BLaER1 treated with 17β-estradiol and CSF1 and Interleukin-3, amounts not matched to agents 10 nM and 100 nM (cell line): Measurements from ENCODE around the gene BRME1.

Source experiments
- H3K27ac ChIP-seq, 11 experiments: shearing (Covaris generic); formaldehyde crosslinking; 2 replicates each; pipeline ENCODE4 v1.8.1; 2022
- H3K27me3 ChIP-seq, 11 experiments: shearing (Covaris generic); formaldehyde crosslinking; 2 replicates each; pipeline ENCODE4 v1.8.1; 2022
- H3K36me3 ChIP-seq, 11 experiments: shearing (Covaris generic); formaldehyde crosslinking; 2 replicates each; pipeline ENCODE4 v1.8.1; 2022
- H3K4me1 ChIP-seq, 10 experiments: shearing (Covaris generic); formaldehyde crosslinking; 2 replicates each; pipeline ENCODE4 v1.8.1; 2022
- H3K4me2 ChIP-seq, 11 experiments: shearing (Covaris generic); formaldehyde crosslinking; 2 replicates each; pipeline ENCODE4 v1.8.1; 2022
- H3K4me3 ChIP-seq, 10 experiments: shearing (Covaris generic); formaldehyde crosslinking; 2 replicates each; pipeline ENCODE4 v1.8.1; 2022
- H3K9ac ChIP-seq, 11 experiments: shearing (Covaris generic); formaldehyde crosslinking; 2 replicates each; pipeline ENCODE4 v1.8.1; 2022
- H3K9me3 ChIP-seq, 11 experiments: shearing (Covaris generic); formaldehyde crosslinking; replicated peaks in 1 of 11; 2 replicates each; pipeline ENCODE4 v1.8.1; 2022
- H4K20me1 ChIP-seq, 11 experiments: shearing (Covaris generic); formaldehyde crosslinking; 2 replicates each; pipeline ENCODE4 v1.8.1; 2022
- Cebpa-rat ChIP-seq, 11 experiments: shearing (Covaris generic); IDR thresholded peaks; 2 replicates each; pipeline ENCODE4 v1.8.1; 2022

Gene BRME1

DNA sequence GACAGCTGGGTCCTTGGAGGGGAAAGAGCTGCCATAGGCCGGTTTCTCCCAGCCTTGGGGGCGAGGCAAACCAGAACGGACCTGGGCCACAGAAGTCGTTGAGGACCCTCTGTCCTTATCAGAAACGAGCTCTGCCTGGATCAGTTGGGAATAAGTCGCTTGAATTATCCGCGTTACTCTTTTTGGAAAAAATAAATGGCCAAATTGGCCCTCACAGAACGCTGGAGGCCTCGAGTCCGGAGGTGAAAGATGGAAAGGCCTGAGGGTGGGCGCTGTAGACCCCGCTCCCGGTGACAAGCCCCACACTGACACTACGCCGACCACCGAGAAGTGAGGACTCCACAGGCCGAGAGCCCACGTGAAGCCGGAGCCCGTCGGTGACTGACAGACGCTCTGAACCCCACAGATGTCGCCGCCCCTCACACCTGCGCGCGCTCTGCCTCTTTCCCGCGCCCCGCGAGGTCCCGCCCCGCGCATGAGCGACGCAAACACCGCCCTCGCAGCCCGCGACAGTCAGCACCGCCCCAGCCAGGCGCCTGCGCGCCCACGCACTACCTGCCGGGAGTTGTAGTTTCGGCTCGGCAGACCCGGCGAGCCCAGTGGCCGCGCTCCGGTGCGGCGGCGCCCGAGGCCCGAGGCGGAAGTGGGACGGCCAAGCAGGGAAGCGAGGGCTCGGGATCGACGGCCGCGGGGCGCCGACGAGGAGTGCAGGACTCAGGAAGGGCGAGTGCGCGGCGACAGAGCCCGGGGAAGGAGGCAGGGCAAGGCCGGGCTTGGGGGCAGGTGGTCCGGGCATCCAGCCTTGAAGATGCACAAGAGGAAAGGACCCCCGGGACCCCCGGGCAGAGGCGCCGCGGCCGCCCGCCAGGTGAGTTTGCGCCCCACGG is at the start of gene BRME1, which contains the start of gene CC2D1A:
Gene BRME1 (minus strand): TSS at position 484 of the 887 bp plus-strand sequence. CDS start 1,225 bp downstream, outside the sequence.
Gene CC2D1A (plus strand): TSS at position 568 of the 887 bp plus-strand sequence. CDS start 241 bp downstream, at position 809.
- no peak for TF ChIP-seq Cebpa-rat (IDR thresholded peaks at IDR 0.05)
- H3K36me3 ChIP-seq: peaks cover 15 to 17% (median 16%) of the 10 kb centered on the region in 11 experiments
- H3K27me3 ChIP-seq: no peaks in the 10 kb centered on the region
- H3K27ac ChIP-seq: peak within 1 kb of the TSS; percentile 63 to 85 (median 79); a peak in 21 of 22 replicates
- H4K20me1 ChIP-seq: no peaks in the 10 kb centered on the region; a peak in 1 of 22 replicates
- no peaks in the 10 kb centered on the region for H3K9me3 ChIP-seq
- peaks cover 23 to 58% (median 46%) of the 10 kb centered on the region in 10 experiments for H3K4me1 ChIP-seq
- peak within 1 kb of the TSS; percentile 70 to 88 (median 84) for H3K4me3 ChIP-seq
- peak within 1 kb of the TSS; percentile 69 to 96 (median 91) for H3K4me2 ChIP-seq
- peak within 1 kb of the TSS; percentile 79 to 89 (median 87) for H3K9ac ChIP-seq

DNA sequence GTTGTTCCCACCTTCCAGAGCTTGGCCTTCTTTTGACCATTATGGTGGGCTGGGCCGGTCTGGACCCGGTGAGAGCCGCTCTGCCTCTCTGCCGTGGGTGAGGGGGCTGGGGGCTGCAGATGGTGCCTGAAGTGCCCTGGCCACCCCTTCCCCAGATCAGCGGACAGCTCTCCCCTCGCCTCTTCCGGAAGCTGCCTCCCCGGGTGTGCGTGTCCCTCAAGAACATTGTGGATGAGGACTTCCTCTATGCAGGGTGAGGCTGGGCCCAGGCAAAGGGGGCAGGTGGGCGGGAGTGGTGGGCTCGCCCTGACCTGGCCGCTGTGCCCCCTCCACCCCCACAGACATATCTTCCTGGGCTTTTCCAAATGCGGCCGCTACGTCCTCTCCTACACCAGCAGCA is 48.3 kb upstream of the BRME1 start:
- Histone ChIP-seq H3K4me2 (peak overlapping the region; percentile 84 to 98 (median 96)), H3K4me3 (peak overlapping the region in 4 of 10 experiments; percentile 69 to 88 (median 84); a peak in 5 of 20 replicates)

DNA sequence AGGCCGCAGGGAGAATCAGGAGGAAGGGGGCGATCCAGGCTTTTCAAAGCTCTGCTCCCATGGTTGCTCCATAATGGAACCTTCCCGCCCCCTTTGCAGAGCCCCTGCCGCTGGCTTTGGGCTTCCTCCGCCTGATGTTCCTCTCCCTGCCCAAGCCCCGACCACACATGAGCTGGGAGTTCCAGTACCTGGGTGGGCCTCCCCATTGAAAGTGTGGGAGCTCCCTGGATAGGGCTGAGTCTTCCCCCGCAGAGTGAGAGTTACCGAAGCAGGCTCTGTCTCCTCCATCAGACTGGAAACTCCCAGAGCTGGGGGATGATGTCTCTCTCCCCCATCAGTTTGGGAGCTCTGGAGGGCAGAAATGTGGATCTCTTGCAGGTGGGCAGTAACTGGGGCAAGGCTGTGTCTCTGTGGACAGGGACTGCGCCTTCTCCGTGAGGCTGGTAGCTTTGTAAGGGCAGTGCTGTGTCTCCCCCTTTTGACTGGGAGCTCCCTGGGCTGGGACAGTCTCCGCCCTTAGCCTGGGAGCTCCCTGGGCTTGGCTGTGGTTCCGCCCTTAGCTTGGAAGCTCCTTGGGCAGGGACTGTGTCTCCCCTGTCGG is 47.1 kb upstream of the BRME1 start:
- TF ChIP-seq Cebpa-rat (IDR thresholded peaks at IDR 0.05): no peak
- Histone ChIP-seq H3K9ac (peak overlapping the region; percentile 73 to 93 (median 86)), H3K36me3 (peaks cover 38 to 45% (median 42%) of the 10 kb centered on the region in 11 experiments), H4K20me1 (peaks cover 0 to 53% (median 33%) of the 10 kb centered on the region in 11 experiments; a peak in 19 of 22 replicates), H3K27me3 (no peaks in the 10 kb centered on the region), H3K27ac (peak overlapping the region; percentile 1 to 94 (median 66); a peak in 20 of 22 replicates), H3K4me2 (peak overlapping the region; percentile 84 to 98 (median 96)), H3K9me3 (no peaks in the 10 kb centered on the region), H3K4me3 (peak overlapping the region; percentile 69 to 88 (median 80)), H3K4me1 (peaks cover 11 to 21% (median 20%) of the 10 kb centered on the region in 10 experiments)

More for the DNA sequence above, 48.3 kb upstream of the BRME1 start:
- Histone ChIP-seq H3K9me3 (no peaks in the 10 kb centered on the region), H3K4me1 (peaks cover 11 to 21% (median 20%) of the 10 kb centered on the region in 10 experiments), H3K27me3 (no peaks in the 10 kb centered on the region), H3K27ac (peak overlapping the region in 4 of 11 experiments; percentile 69 to 94 (median 70); a peak in 4 of 22 replicates), H4K20me1 (peaks cover 0 to 62% (median 38%) of the 10 kb centered on the region in 11 experiments; a peak in 19 of 22 replicates), H3K36me3 (peaks cover 50 to 56% (median 53%) of the 10 kb centered on the region in 11 experiments), H3K9ac (peak overlapping the region in 10 of 11 experiments; percentile 80 to 93 (median 88); a peak in 15 of 22 replicates)
- no peak for TF ChIP-seq Cebpa-rat (IDR thresholded peaks at IDR 0.05)

DNA sequence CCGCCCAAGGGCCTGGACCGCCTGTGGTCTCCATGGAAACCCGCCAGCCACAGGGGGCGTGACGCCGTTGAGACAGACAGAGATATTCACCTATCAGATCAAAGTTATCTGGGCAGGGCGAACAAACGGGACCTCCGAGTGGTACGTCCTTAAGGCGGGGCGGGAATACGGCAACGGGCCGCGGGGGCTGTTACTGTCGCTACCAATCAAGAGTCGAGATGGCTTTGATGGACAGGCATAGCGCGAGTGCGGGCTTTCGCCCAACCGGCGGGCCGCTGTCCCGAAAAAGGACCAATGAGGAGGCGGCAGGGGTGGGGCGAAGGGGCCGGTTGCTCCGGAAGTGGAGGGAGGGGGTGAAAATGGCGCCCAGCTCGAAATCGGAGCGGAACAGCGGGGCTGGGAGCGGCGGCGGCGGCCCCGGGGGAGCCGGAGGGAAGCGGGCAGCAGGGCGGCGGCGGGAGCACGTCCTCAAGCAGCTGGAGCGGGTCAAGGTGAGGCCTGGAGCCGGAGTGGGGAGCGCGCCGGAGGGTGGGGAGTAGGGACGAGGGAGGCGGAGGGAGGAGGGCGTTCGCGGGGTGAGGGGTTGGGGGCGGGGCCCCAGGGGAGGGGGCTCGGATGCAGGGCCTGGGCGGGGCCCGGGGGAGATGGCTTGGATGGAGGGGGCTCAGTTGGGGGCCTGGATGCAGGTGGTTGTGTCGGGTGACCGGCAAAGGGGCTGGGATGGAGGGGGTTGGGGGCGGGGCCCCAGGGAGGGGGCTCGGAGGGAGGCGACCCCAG is 46.4 kb upstream of the BRME1 start, which contains the start of gene DCAF15:
Gene DCAF15 (plus strand): TSS at position 356 of the 777 bp plus-strand sequence. CDS start 4 bp downstream, at position 360.
- TF ChIP-seq Cebpa-rat (IDR thresholded peaks at IDR 0.05): no peak
- H3K4me3 ChIP-seq: peak within 1 kb of the TSS; percentile 69 to 88 (median 80)
- H3K27ac ChIP-seq: peak within 1 kb of the TSS; percentile 83 to 94 (median 90)
- peak within 1 kb of the TSS; percentile 84 to 98 (median 96) for H3K4me2 ChIP-seq
- peaks cover 11 to 21% (median 20%) of the 10 kb centered on the region in 10 experiments for H3K4me1 ChIP-seq
- H3K9ac ChIP-seq: peak within 1 kb of the TSS; percentile 85 to 93 (median 90)
- H3K9me3 ChIP-seq: no peaks in the 10 kb centered on the region
- no peaks in the 10 kb centered on the region for H3K27me3 ChIP-seq
- H3K36me3 ChIP-seq: peaks cover 31 to 38% (median 35%) of the 10 kb centered on the region in 11 experiments
- H4K20me1 ChIP-seq: peaks cover 0 to 46% (median 28%) of the 10 kb centered on the region in 11 experiments; a peak in 18 of 22 replicates

DNA sequence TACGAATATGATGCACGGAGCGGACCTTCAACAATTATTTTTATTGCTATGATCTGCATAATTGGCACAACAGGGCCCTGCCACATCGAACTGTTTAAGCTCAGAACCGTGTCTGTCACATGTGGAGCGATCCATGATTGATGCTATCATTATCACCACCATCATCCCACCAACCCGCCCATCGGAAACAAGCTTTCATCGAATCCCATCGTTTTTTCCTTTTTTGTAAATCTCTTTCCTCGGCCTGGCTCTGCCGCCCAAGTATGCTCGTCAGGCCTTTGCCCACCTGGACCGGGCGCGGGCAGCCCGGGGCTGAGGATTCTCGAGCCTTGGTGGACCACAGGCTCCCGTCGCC is 45.9 kb upstream of the BRME1 start:
- TF ChIP-seq Cebpa-rat (IDR thresholded peaks at IDR 0.05): no peak
- Histone ChIP-seq H3K9ac (peak overlapping the region in 9 of 11 experiments; percentile 25 to 60 (median 44); a peak in 11 of 22 replicates), H3K4me1 (peaks cover 11 to 21% (median 20%) of the 10 kb centered on the region in 10 experiments), H3K27ac (peak overlapping the region in 1 of 11 experiments; percentile 46; a peak in 1 of 22 replicates), H3K36me3 (peaks cover 25 to 32% (median 29%) of the 10 kb centered on the region in 11 experiments), H3K27me3 (no peaks in the 10 kb centered on the region), H4K20me1 (peaks cover 0 to 40% (median 28%) of the 10 kb centered on the region in 11 experiments; a peak in 18 of 22 replicates), H3K9me3 (no peaks in the 10 kb centered on the region), H3K4me3 (peak overlapping the region; percentile 46 to 88 (median 70)), H3K4me2 (peak overlapping the region; percentile 58 to 79 (median 71))

DNA sequence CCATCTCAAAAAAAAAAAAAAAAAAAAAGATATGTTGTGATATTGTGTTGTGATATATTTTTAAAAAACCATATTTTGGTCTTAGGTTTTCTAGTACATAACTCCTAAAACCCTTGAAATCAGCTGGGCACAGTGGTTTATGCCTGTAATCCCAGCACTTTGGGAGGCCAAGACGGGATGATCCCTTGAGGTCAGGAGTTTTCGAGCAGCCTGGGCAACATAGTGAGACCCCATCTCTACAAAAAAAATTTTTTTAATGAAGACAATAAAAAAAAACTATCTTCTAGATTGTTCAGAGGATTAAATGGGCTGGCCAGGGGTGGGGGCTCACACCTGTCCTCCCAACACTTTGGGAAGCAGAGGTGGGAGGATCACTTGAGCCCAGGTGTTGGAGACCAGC is 45.1 kb upstream of the BRME1 start:
- H3K36me3 ChIP-seq: peaks cover 18 to 25% (median 22%) of the 10 kb centered on the region in 11 experiments
- no peaks in the 10 kb centered on the region for H3K27me3 ChIP-seq
- peaks cover 0 to 33% (median 22%) of the 10 kb centered on the region in 11 experiments; a peak in 18 of 22 replicates for H4K20me1 ChIP-seq
- H3K9ac ChIP-seq: no peak overlapping the region
- no peak overlapping the region for H3K27ac ChIP-seq
- H3K4me3 ChIP-seq: no peak overlapping the region
- H3K4me1 ChIP-seq: peaks cover 11 to 25% (median 22%) of the 10 kb centered on the region in 10 experiments
- no peak for TF ChIP-seq Cebpa-rat (IDR thresholded peaks at IDR 0.05)
- H3K4me2 ChIP-seq: peak overlapping the region in 2 of 11 experiments; percentile 62 to 73; a peak in 1 of 22 replicates
- no peaks in the 10 kb centered on the region for H3K9me3 ChIP-seq

DNA sequence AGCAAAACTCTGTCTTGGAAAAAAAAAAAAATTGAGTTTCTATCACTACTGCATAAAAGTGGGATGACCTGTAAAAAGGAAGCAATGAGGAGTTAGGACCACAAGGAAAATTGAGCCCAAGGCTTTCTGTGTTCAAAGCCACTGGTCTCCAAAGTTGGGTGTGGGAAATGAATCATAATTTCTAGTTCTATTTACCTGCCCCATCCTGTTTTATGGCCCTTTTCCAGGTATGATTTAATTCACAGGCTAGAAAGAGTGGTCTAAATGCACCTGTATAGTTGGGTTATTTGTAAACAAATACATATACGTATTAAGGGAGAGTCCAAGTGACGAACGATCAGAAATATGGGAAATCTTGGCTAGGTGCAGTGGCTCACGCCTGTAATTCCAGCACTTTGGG is 40.5 kb upstream of the BRME1 start:
- no peak overlapping the region for H3K4me3 ChIP-seq
- H3K9ac ChIP-seq: no peak overlapping the region
- no peak for TF ChIP-seq Cebpa-rat (IDR thresholded peaks at IDR 0.05)
- H4K20me1 ChIP-seq: no peaks in the 10 kb centered on the region
- H3K27me3 ChIP-seq: no peaks in the 10 kb centered on the region
- no peaks in the 10 kb centered on the region for H3K36me3 ChIP-seq
- H3K4me1 ChIP-seq: peaks cover 0 to 15% (median 12%) of the 10 kb centered on the region in 10 experiments; a peak in 16 of 20 replicates
- peaks cover 0 to 5% (median 0%) of the 10 kb centered on the region in 11 experiments; a peak in 2 of 22 replicates for H3K9me3 ChIP-seq
- peak overlapping the region in 1 of 11 experiments; percentile 9; a peak in 1 of 22 replicates for H3K27ac ChIP-seq
- H3K4me2 ChIP-seq: peak overlapping the region in 8 of 11 experiments; percentile 5 to 70 (median 46); a peak in 14 of 22 replicates
